ENCODE data around the gene NRAP. TPM values are rescaled to one million over a fixed set of nuclear protein-coding genes. Genes with fewer than 3 reads are reported as not detected.

Gene NRAP
- total and polyA plus RNA-seq, 2 experiments from 2014 or later: not detected

- in situ Hi-C loops (cut with MboI): no loop called here
- WGBS, 2 experiments (ENCODE audit: low coverage in 1 of 2, low lambda C conversion rate in 2 of 2, missing lambda C conversion rate in 2 of 2): 52 to 59% methylated on average over 3 of the region's 3 CpGs
- H3K36me3 ChIP-seq (ENCODE audit: low read depth): no peaks in the 10 kb centered on the region
- no peaks in the 10 kb centered on the region for H3K9me3 ChIP-seq (ENCODE audit: low read depth)
- H3F3A ChIP-seq (ENCODE audit: insufficient read depth): no peaks in the 10 kb centered on the region
- no peak overlapping the region for H3K27ac ChIP-seq
- H2AFZ ChIP-seq: no peak overlapping the region
- TF ChIP-seq EZH2phosphoT487 (IDR thresholded peaks at IDR 0.05; ENCODE audit: insufficient read depth, low read depth) (no peak), EZH2 (IDR thresholded peaks at IDR 0.05; ENCODE audit: insufficient read depth, poor library complexity, severe bottlenecking) (no peak)
- peaks cover 29% of the 10 kb centered on the region for H3K27me3 ChIP-seq (replicated peaks; ENCODE audit: insufficient read depth)
- no peak overlapping the region for H3K4me2 ChIP-seq (ENCODE audit: unreplicated experiment)
- H4K20me1 ChIP-seq (ENCODE audit: insufficient read depth): no peaks in the 10 kb centered on the region
- DNase-seq: no peak
- H3K9ac ChIP-seq: no peak overlapping the region
- H3K79me2 ChIP-seq (ENCODE audit: insufficient read depth): no peaks in the 10 kb centered on the region
- no peaks in the 10 kb centered on the region for H3K9me2 ChIP-seq (ENCODE audit: insufficient read depth)
- no peak overlapping the region for H3K4me3 ChIP-seq
- H3K4me1 ChIP-seq (ENCODE audit: insufficient read depth): peaks cover 8% of the 10 kb centered on the region
Observed at GRCh38 chr10:113639966-113640365, 23.9 kb downstream of the NRAP start.

- no peaks in the 10 kb centered on the region for H4K20me1 ChIP-seq (ENCODE audit: insufficient read depth)
- WGBS, 2 experiments (ENCODE audit: low coverage in 1 of 2, low lambda C conversion rate in 2 of 2, missing lambda C conversion rate in 2 of 2): 41 to 48% methylated on average over 6 of the region's 6 CpGs
Observed at GRCh38 chr10:113631684-113632367, 32.0 kb downstream of the NRAP start.

GRCh38 chr10:113630929-113631533, 32.8 kb downstream of the NRAP start:
- TF ChIP-seq EZH2 (IDR thresholded peaks at IDR 0.05; ENCODE audit: insufficient read depth, poor library complexity, severe bottlenecking): no peak
- no peak for TF ChIP-seq EZH2phosphoT487 (IDR thresholded peaks at IDR 0.05; ENCODE audit: insufficient read depth, low read depth)
- peaks cover 28% of the 10 kb centered on the region for H3K27me3 ChIP-seq (replicated peaks; ENCODE audit: insufficient read depth)
- H3K9ac ChIP-seq: no peak overlapping the region
- WGBS, 2 experiments (ENCODE audit: low coverage in 1 of 2, low lambda C conversion rate in 2 of 2, missing lambda C conversion rate in 2 of 2): 71 to 81% methylated on average over 5 of the region's 5 CpGs
- no peaks in the 10 kb centered on the region for H3K9me3 ChIP-seq (ENCODE audit: low read depth)
- H2AFZ ChIP-seq: no peak overlapping the region
- no peak for DNase-seq
- H3K9me2 ChIP-seq (ENCODE audit: insufficient read depth): no peaks in the 10 kb centered on the region
- no peaks in the 10 kb centered on the region for H3K36me3 ChIP-seq (ENCODE audit: low read depth)
- H3K27ac ChIP-seq: no peak overlapping the region
- H4K20me1 ChIP-seq (ENCODE audit: insufficient read depth): no peaks in the 10 kb centered on the region
- in situ Hi-C loops (cut with MboI): no loop called here
- H3K4me3 ChIP-seq: no peak overlapping the region
- H3K79me2 ChIP-seq (ENCODE audit: insufficient read depth): no peaks in the 10 kb centered on the region
- no peaks in the 10 kb centered on the region for H3K4me1 ChIP-seq (ENCODE audit: insufficient read depth)
- no peaks in the 10 kb centered on the region for H3F3A ChIP-seq (ENCODE audit: insufficient read depth)
- H3K4me2 ChIP-seq (ENCODE audit: unreplicated experiment): no peak overlapping the region

More at GRCh38 chr10:113631684-113632367, 32.0 kb downstream of the NRAP start:
- H3K9me3 ChIP-seq (ENCODE audit: low read depth): no peaks in the 10 kb centered on the region
- H3K27ac ChIP-seq: no peak overlapping the region
- no peak for DNase-seq
- in situ Hi-C loops (cut with MboI): no loop called here
- H3K79me2 ChIP-seq (ENCODE audit: insufficient read depth): no peaks in the 10 kb centered on the region
- no peaks in the 10 kb centered on the region for H3K4me1 ChIP-seq (ENCODE audit: insufficient read depth)
- H2AFZ ChIP-seq: no peak overlapping the region
- no peak overlapping the region for H3K9ac ChIP-seq
- H3K36me3 ChIP-seq (ENCODE audit: low read depth): no peaks in the 10 kb centered on the region
- H3F3A ChIP-seq (ENCODE audit: insufficient read depth): no peaks in the 10 kb centered on the region
- no peak overlapping the region for H3K4me2 ChIP-seq (ENCODE audit: unreplicated experiment)
- H3K27me3 ChIP-seq (replicated peaks; ENCODE audit: insufficient read depth): peaks cover 20% of the 10 kb centered on the region
- no peak overlapping the region for H3K4me3 ChIP-seq
- H3K9me2 ChIP-seq (ENCODE audit: insufficient read depth): no peaks in the 10 kb centered on the region
- TF ChIP-seq EZH2phosphoT487 (IDR thresholded peaks at IDR 0.05; ENCODE audit: insufficient read depth, low read depth): no peak
- TF ChIP-seq EZH2 (IDR thresholded peaks at IDR 0.05; ENCODE audit: insufficient read depth, poor library complexity, severe bottlenecking): no peak

- H3K9me3 ChIP-seq (ENCODE audit: low read depth): no peaks in the 10 kb centered on the region
- in situ Hi-C loops (cut with MboI): no loop called here
- no peak overlapping the region for H3K9ac ChIP-seq
- H4K20me1 ChIP-seq (ENCODE audit: insufficient read depth): no peaks in the 10 kb centered on the region
- H3K27me3 ChIP-seq (replicated peaks; ENCODE audit: insufficient read depth): peaks cover 40% of the 10 kb centered on the region
- H3K79me2 ChIP-seq (ENCODE audit: insufficient read depth): no peaks in the 10 kb centered on the region
- DNase-seq: no peak
- H3K4me3 ChIP-seq: no peak overlapping the region
- no peak overlapping the region for H2AFZ ChIP-seq
- no peaks in the 10 kb centered on the region for H3K4me1 ChIP-seq (ENCODE audit: insufficient read depth)
- H3K36me3 ChIP-seq (ENCODE audit: low read depth): no peaks in the 10 kb centered on the region
- H3K4me2 ChIP-seq (ENCODE audit: unreplicated experiment): no peak overlapping the region
- TF ChIP-seq EZH2 (IDR thresholded peaks at IDR 0.05; ENCODE audit: insufficient read depth, poor library complexity, severe bottlenecking) (no peak), EZH2phosphoT487 (IDR thresholded peaks at IDR 0.05; ENCODE audit: insufficient read depth, low read depth) (no peak)
- no peaks in the 10 kb centered on the region for H3F3A ChIP-seq (ENCODE audit: insufficient read depth)
- no peak overlapping the region for H3K27ac ChIP-seq
- WGBS, 2 experiments (ENCODE audit: low coverage in 1 of 2, low lambda C conversion rate in 2 of 2, missing lambda C conversion rate in 2 of 2): 32 to 50% methylated on average over 2 of the region's 2 CpGs
- H3K9me2 ChIP-seq (ENCODE audit: insufficient read depth): no peaks in the 10 kb centered on the region
Observed at GRCh38 chr10:113628607-113629153, 35.2 kb downstream of the NRAP start.

Data from GM23248 (cell line).